IMR-90 (cell line): ENCODE results near the gene DNAJB5. TPM values are rescaled to one million over a fixed set of nuclear protein-coding genes. Genes with fewer than 3 reads are reported as not detected.

Experiments used
- ATAC-seq: fragments of 200-7000 bp; cut with Tn5 transposase; 2 replicates; pipeline ENCODE4 v1.9.1; 2020; ENCODE audit warnings: low read depth, mild to moderate bottlenecking, moderate library complexity
- BruUV-seq: library from RNA; stranded (reverse); fragments of 400-500 nt; replicated peaks from 2 replicates; lab custom pipeline; 2021; lab: Mats Ljungman, UMichigan
- CTCF ChIA-PET: fragments of 300-600 bp; formaldehyde crosslinking; extraction: SDS; loops from one replicate; lab custom pipeline; 2021; ENCODE audit warnings: antibody characterized with exemption; lab: Yijun Ruan, JAX
- POLR2A ChIA-PET: fragments of 300-600 bp; sonication (Branson Sonifier 250); formaldehyde crosslinking; loops from one replicate; lab custom pipeline; 2022; ENCODE audit warnings: antibody characterized with exemption; ENCODE audit not compliant: unreplicated experiment; lab: Charles Lee
- DNase-seq: peaks from one replicate; pipeline ENCODE4 v3.0.0; 2013
- H2AFZ ChIP-seq: replicated peaks from 2 replicates; pipeline ENCODE3; 2013; ENCODE audit warnings: low read length, mild to moderate bottlenecking; ENCODE audit not compliant: poor library complexity
- H2AK5ac ChIP-seq: 2 replicates; pipeline ENCODE4 v1.6.1; 2013; ENCODE audit warnings: low read depth, low read length, inconsistent platforms
- H2AK9ac ChIP-seq: replicated peaks from 2 replicates; pipeline ENCODE3; 2013; ENCODE audit warnings: mild to moderate bottlenecking, low read depth, low read length, moderate library complexity; ENCODE audit not compliant: poor library complexity
- H2BK120ac ChIP-seq: 2 replicates; pipeline ENCODE4 v1.6.1; 2013; ENCODE audit warnings: low read depth, low read length, inconsistent platforms
- H2BK15ac ChIP-seq: 3 replicates; pipeline ENCODE4 v1.6.1; 2013; ENCODE audit warnings: low read depth, low read length, inconsistent platforms
- H2BK20ac ChIP-seq: 2 replicates; pipeline ENCODE4 v1.6.1; 2013; ENCODE audit warnings: low read depth, mild to moderate bottlenecking, inconsistent platforms, low read length, moderate library complexity
- H2BK5ac ChIP-seq: 2 replicates; pipeline ENCODE4 v1.6.1; 2013; ENCODE audit warnings: mild to moderate bottlenecking, low read depth, low read length, inconsistent platforms; ENCODE audit not compliant: poor library complexity, severe bottlenecking
- H3K14ac ChIP-seq: replicated peaks from 2 replicates; pipeline ENCODE4 v1.6.1; 2013; ENCODE audit warnings: low read depth, low read length, inconsistent platforms
- H3K18ac ChIP-seq: 2 replicates; pipeline ENCODE4 v1.6.1; 2013; ENCODE audit warnings: low read depth, low read length, control low read depth
- H3K23ac ChIP-seq: 2 replicates; pipeline ENCODE4 v1.6.1; 2013; ENCODE audit warnings: low read depth, low read length, inconsistent platforms
- H3K27ac ChIP-seq: 2 replicates; pipeline ENCODE4 v1.5.1; 2013; ENCODE audit warnings: mild to moderate bottlenecking, control low read depth, low read length; ENCODE audit not compliant: insufficient read depth
- H3K27me3 ChIP-seq: 2 replicates; pipeline ENCODE4 v1.6.1; 2013; ENCODE audit warnings: low read length; ENCODE audit not compliant: control insufficient read depth, insufficient read depth
- H3K36me3 ChIP-seq: 2 replicates; pipeline ENCODE4 v1.6.1; 2013; ENCODE audit warnings: low read length, mixed read lengths; ENCODE audit not compliant: control insufficient read depth, insufficient read depth
- H3K4ac ChIP-seq: 2 replicates; pipeline ENCODE4 v1.6.1; 2013; ENCODE audit warnings: low read depth, low read length, inconsistent platforms
- H3K4me1 ChIP-seq: 2 replicates; pipeline ENCODE4 v1.6.1; 2013; ENCODE audit warnings: low read length, mixed read lengths; ENCODE audit not compliant: control insufficient read depth, insufficient read depth
- H3K4me2 ChIP-seq: 2 replicates; pipeline ENCODE4 v1.6.1; 2013; ENCODE audit warnings: low read depth, mild to moderate bottlenecking, control low read depth, low read length, moderate library complexity
- H3K4me3 ChIP-seq: 2 replicates; pipeline ENCODE4 v1.5.1; 2013; ENCODE audit warnings: low read depth, mild to moderate bottlenecking, control low read depth, low read length, moderate library complexity; ENCODE audit not compliant: insufficient read depth
- H3K56ac ChIP-seq: 2 replicates; pipeline ENCODE4 v1.6.1; 2013; ENCODE audit warnings: low read length, inconsistent platforms; ENCODE audit not compliant: insufficient read depth; ENCODE audit errors: extremely low read depth
- H3K79me1 ChIP-seq, 2 experiments: 2 replicates each; pipeline ENCODE4 v1.6.1; 2013; ENCODE audit warnings: low read length in 2 of 2, inconsistent platforms in 1 of 2, low read depth in 1 of 2
- H3K9ac ChIP-seq: 2 replicates; pipeline ENCODE4 v1.6.1; 2013; ENCODE audit warnings: low read depth, low read length, control low read depth
- H3K9me1 ChIP-seq: 2 replicates; pipeline ENCODE4 v1.6.1; 2013; ENCODE audit warnings: low read length, inconsistent platforms; ENCODE audit not compliant: insufficient read depth
- H3K9me3 ChIP-seq: 2 replicates; pipeline ENCODE4 v1.6.1; 2013; ENCODE audit warnings: low read length; ENCODE audit not compliant: control insufficient read depth, insufficient read depth
- H4K20me1 ChIP-seq: 2 replicates; pipeline ENCODE4 v1.6.1; 2013; ENCODE audit warnings: low read length, inconsistent platforms; ENCODE audit not compliant: insufficient read depth
- H4K5ac ChIP-seq: 2 replicates; pipeline ENCODE4 v1.6.1; 2013; ENCODE audit warnings: mild to moderate bottlenecking, low read depth, low read length, control low read depth
- H4K8ac ChIP-seq, 2 experiments: 2 replicates each; pipeline ENCODE4 v1.6.1; 2013; ENCODE audit warnings: low read depth in 2 of 2, low read length in 2 of 2, control low read depth in 1 of 2, inconsistent platforms in 1 of 2
- H4K91ac ChIP-seq: 2 replicates; pipeline ENCODE4 v1.6.1; 2013; ENCODE audit warnings: low read depth, low read length, inconsistent platforms; ENCODE audit not compliant: insufficient read depth
- MAFK ChIP-seq: IDR thresholded peaks from 2 replicates; pipeline ENCODE4 v1.6.1; 2012; ENCODE audit warnings: low read depth, low read length, improper control_type of control experiment
- MAZ ChIP-seq: IDR thresholded peaks from 2 replicates; pipeline ENCODE4 v1.6.1; 2012; ENCODE audit warnings: low read depth, mild to moderate bottlenecking, low read length, improper control_type of control experiment, moderate library complexity, borderline replicate concordance
- MXI1 ChIP-seq: IDR thresholded peaks from 2 replicates; pipeline ENCODE4 v1.6.1; 2012; ENCODE audit warnings: low read depth, mild to moderate bottlenecking, low read length, moderate library complexity, borderline replicate concordance
- NFE2L2 ChIP-seq: fragments of 150-350 bp; IDR thresholded peaks from 2 replicates; pipeline ENCODE4 v1.6.1; 2016; ENCODE audit warnings: low read depth, mild to moderate bottlenecking, low read length
- POLR2A ChIP-seq: IDR thresholded peaks from 2 replicates; pipeline ENCODE4 v1.6.1; 2012; ENCODE audit warnings: mild to moderate bottlenecking, low read depth, low read length
- WGBS, 2 experiments: methylation state at CpG; one replicate each; pipeline versions ENCODE4 v1.1.5 to v1.1.7; 2013; ENCODE audit warnings: missing lambda C conversion rate in 2 of 2; ENCODE audit not compliant: insufficient read length in 1 of 2; ENCODE audit errors: extremely low coverage in 2 of 2; 5-methylcytosine and 5-hydroxymethylcytosine counted together
- dilution Hi-C: fragments of 300-500 bp; cut with HindIII; formaldehyde crosslinking; loops from one replicate; pipeline ENCODE4 v1.14.3; 2018; ENCODE audit warnings: low sequenced_read_pairs; ENCODE audit not compliant: unreplicated experiment
- in situ Hi-C: fragments of 300-500 bp; cut with MboI; formaldehyde crosslinking; loops from 3 replicates; pipeline ENCODE4 v1.14.3; 2019; ENCODE audit warnings: low sequenced_read_pairs, inconsistent platforms, mixed read lengths
- intact Hi-C: fragments of 100-400 bp; cut with micrococcal nuclease; formaldehyde crosslinking; loops from 2 replicates; pipeline ENCODE4 v1.10.0; 2022
- polyA plus RNA-seq, 3 experiments: library from polyadenylated mRNA; depleted of rRNA; stranded (reverse); fragments of >200 nt; gene quantifications; 2 replicates each; pipeline ENCODE4 v1.2.3, GENCODE V29; 2012; ENCODE audit warnings: low replicate concordance in 1 of 3
- total RNA-seq: library from RNA; depleted of rRNA; stranded (reverse); fragments of >200 nt; gene quantifications from 2 replicates; pipeline ENCODE4 v1.2.3, GENCODE V29; 2012

The DNAJB5 gene
- total and polyA plus RNA-seq, 2 of the 4 experiments (the other 2 are of a cell fraction): 11.4 to 14.9 TPM

- Histone ChIP-seq H2BK120ac (no peak overlapping the region), H4K8ac (no peak overlapping the region; a peak in 1 of 4 replicates), H3K36me3 (no peaks in the 10 kb centered on the region; the same call in 1 of the 2 replicates), H3K4me3 (peak overlapping the region; percentile 60), H2BK5ac (peak overlapping the region; percentile 47), H3K4me2 (peak overlapping the region; percentile 76), H3K4me1 (peaks cover 36% of the 10 kb centered on the region), H2AFZ (peak overlapping the region; percentile 95), H3K9ac (peak overlapping the region; percentile 45), H3K9me1 (peaks cover 31% of the 10 kb centered on the region), H3K14ac (0 out of 2 replicates have a peak overlapping the region, but pooled peaks have one; percentile 19), H4K20me1 (no peaks in the 10 kb centered on the region), H3K9me3 (no peaks in the 10 kb centered on the region), H3K23ac (peak overlapping the region; percentile 48; the same call in 1 of the 2 replicates), H3K56ac (no peak overlapping the region), H2AK5ac (peak overlapping the region; percentile 49), H3K27ac (peak overlapping the region; percentile 58), H3K18ac (no peak overlapping the region), H3K27me3 (no peaks in the 10 kb centered on the region), H4K91ac (peak overlapping the region; percentile 49; the same call in 1 of the 2 replicates), H3K79me1 (peaks cover 7 to 47% of the 10 kb centered on the region in 2 experiments; a peak in 3 of 4 replicates), H2BK20ac (no peak overlapping the region), H3K4ac (peak overlapping the region; percentile 71), H4K5ac (no peak overlapping the region), H2AK9ac (peak overlapping the region; percentile 89), H2BK15ac (no peak overlapping the region)
- WGBS, 2 experiments: 17% methylated on average over 6 of the region's 39 CpGs; no CpG with 5 or more reads in 1 of the 2 experiments
- CTCF ChIA-PET: interaction anchor here (0.7 kb wide), 1 partner anchor 411 kb away, joined by 3 read pairs; no protein-coding TSS in a partner anchor
- in situ Hi-C loops: loop anchor here (5.0 kb wide), 1 partner anchor 83 kb away; no protein-coding TSS in a partner anchor
- POLR2A ChIA-PET: interaction anchor here (0.5 to 0.7 kb wide), 3 partner anchors 11 to 1815 kb away, joined by 3 to 5 read pairs (median 4); no protein-coding TSS in a partner anchor
- intact Hi-C loops: loop anchor here (2.0 to 5.0 kb wide), 2 partner anchors 83 to 487 kb away; partner anchors contain the start of gene VCP
- TF ChIP-seq POLR2A (no peak), NFE2L2 (no peak), MXI1 (no peak), MAZ (peak; percentile 76; the same call in 1 of the 2 replicates), MAFK (no peak)
- dilution Hi-C loops: no loop called here
- DNase-seq (peak; percentile 39), ATAC-seq (peak; percentile 10)
- no TSS peak for BruUV-seq
Measured at GRCh38 chr9:34989946-34990635, 546 bp downstream of the DNAJB5 start.
